Suprapubic skin (tissue), 4 donors: Measurements from ENCODE around the gene JAKMIP1. TPM values are rescaled to one million over a fixed set of nuclear protein-coding genes. Genes with fewer than 3 reads are reported as not detected.

Experiments used
- DNase-seq, 2 donors: peaks; one replicate each; pipeline ENCODE4 v3.0.0-alpha.2; 2019; ENCODE audit warnings: low spot score in 2 of 2
- H3K27ac ChIP-seq: fragments of 200-600 bp; sonication (generic); one replicate; pipeline ENCODE4 v1.5.1; 2019
- H3K27me3 ChIP-seq: fragments of 200-600 bp; sonication (generic); one replicate; pipeline ENCODE4 v1.5.1; 2019
- H3K36me3 ChIP-seq: fragments of 200-600 bp; sonication (generic); one replicate; pipeline ENCODE4 v1.5.1; 2019
- H3K4me1 ChIP-seq: fragments of 200-600 bp; sonication (generic); one replicate; pipeline ENCODE4 v1.5.1; 2019
- H3K4me3 ChIP-seq: fragments of 200-600 bp; sonication (generic); one replicate; pipeline ENCODE4 v1.5.1; 2019; ENCODE audit warnings: mild to moderate bottlenecking
- H3K9me3 ChIP-seq: fragments of 200-600 bp; sonication (generic); one replicate; pipeline ENCODE4 v1.5.1; 2019
- CTCF ChIP-seq, 2 donors: fragments of 200-600 bp in 1 of 2; fragments of 450-650 bp in 1 of 2; sonication (generic) in 1 of 2; IDR thresholded peaks; one replicate each; pipeline ENCODE4 v1.5.1; 2016 to 2019; ENCODE audit warnings: antibody characterized with exemption in 2 of 2, mild to moderate bottlenecking in 1 of 2, moderate library complexity in 1 of 2
- EP300 ChIP-seq: sonication (generic); formaldehyde crosslinking; IDR thresholded peaks from one replicate; pipeline ENCODE4 v1.6.1; 2017; ENCODE audit warnings: antibody characterized with exemption
- POLR2A ChIP-seq, 2 donors: fragments of 450-650 bp; IDR thresholded peaks; one replicate each; pipeline ENCODE4 v1.6.1; 2017; ENCODE audit warnings: antibody characterized with exemption in 2 of 2, mild to moderate bottlenecking in 2 of 2, moderate library complexity in 2 of 2
- POLR2AphosphoS5 ChIP-seq, 3 donors: sonication (generic); formaldehyde crosslinking; IDR thresholded peaks; one replicate each; pipeline ENCODE4 v1.6.1; 2017; ENCODE audit warnings: antibody characterized with exemption in 3 of 3
- WGBS: methylation state at CpG from one replicate; pipeline ENCODE4 v1.1.5; 2018; 5-methylcytosine and 5-hydroxymethylcytosine counted together
- total RNA-seq, 4 donors: library from RNA; depleted of rRNA; stranded (reverse); fragments of >200 nt; gene quantifications; one replicate each; pipeline ENCODE4 v1.1.0, GENCODE V29; 2016

The JAKMIP1 gene
- total RNA-seq, 4 donors from 2014 or later: 0.24 TPM; not detected in 3

DNA sequence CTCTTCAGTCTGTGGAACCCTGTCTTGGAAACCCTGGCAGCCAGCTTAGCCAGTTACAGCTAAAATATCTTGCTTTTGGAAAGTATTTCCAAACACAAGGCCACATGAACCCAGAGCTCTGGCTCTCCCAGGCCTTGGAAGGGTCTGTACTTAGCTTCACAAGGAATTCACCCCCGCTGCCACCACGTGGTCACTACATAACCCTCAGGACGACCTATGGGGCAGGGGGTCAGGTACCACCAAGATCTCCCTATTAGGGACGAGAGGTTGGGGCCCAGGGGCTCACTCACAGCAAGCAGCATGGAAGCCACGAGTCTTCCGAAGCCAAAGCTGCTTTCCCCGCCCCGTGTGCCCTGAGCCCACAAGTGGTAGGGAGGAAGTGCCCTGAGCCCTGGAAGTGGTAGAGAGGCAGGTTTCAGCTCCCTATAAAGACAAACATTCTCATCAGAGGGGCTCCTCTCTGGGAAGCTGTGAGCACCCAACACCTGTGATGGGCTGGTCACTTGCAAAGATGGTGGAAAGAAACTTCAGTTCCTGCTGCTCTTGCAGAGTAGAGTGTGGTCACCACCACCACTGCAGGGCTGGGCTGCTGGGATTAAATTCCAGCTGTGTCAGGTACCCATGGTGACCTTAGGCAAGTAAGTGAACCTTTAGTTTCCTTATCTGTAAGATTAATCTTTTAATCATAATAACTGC lies 4.7 kb upstream of the JAKMIP1 start:
- no peak for DNase-seq
- no peaks in the 10 kb centered on the region for H3K9me3 ChIP-seq
- H3K36me3 ChIP-seq: no peaks in the 10 kb centered on the region
- H3K4me3 ChIP-seq: no peak overlapping the region
- H3K4me1 ChIP-seq: peaks cover 8% of the 10 kb centered on the region
- TF ChIP-seq POLR2AphosphoS5 (IDR thresholded peaks at IDR 0.05) (no peak), CTCF (IDR thresholded peaks at IDR 0.05) (no peak), EP300 (no peak), POLR2A (IDR thresholded peaks at IDR 0.05) (no peak)
- WGBS: 80% methylated on average over 2 of the region's 8 CpGs
- peaks cover 34% of the 10 kb centered on the region for H3K27me3 ChIP-seq
- no peak overlapping the region for H3K27ac ChIP-seq

- peaks cover 17% of the 10 kb centered on the region for H3K4me1 ChIP-seq
- WGBS: 93% methylated on average over 3 of the region's 3 CpGs
- peaks cover 44% of the 10 kb centered on the region for H3K27me3 ChIP-seq
- no peaks in the 10 kb centered on the region for H3K9me3 ChIP-seq
- TF ChIP-seq POLR2A (IDR thresholded peaks at IDR 0.05) (no peak), EP300 (no peak), POLR2AphosphoS5 (IDR thresholded peaks at IDR 0.05) (no peak), CTCF (IDR thresholded peaks at IDR 0.05) (no peak)
- H3K36me3 ChIP-seq: no peaks in the 10 kb centered on the region
- H3K27ac ChIP-seq: no peak overlapping the region
- H3K4me3 ChIP-seq: no peak overlapping the region
- DNase-seq: no peak
These were observed 3.7 kb upstream of the JAKMIP1 start for GRCh38 chr4:6204098-6204497.

- TF ChIP-seq CTCF (IDR thresholded peaks at IDR 0.05): no peak
- TF ChIP-seq EP300: no peak
- no peak for TF ChIP-seq POLR2AphosphoS5 (IDR thresholded peaks at IDR 0.05)
- TF ChIP-seq POLR2A (IDR thresholded peaks at IDR 0.05): no peak
- H3K27me3 ChIP-seq: peaks cover 60% of the 10 kb centered on the region
- DNase-seq: no peak
- H3K9me3 ChIP-seq: no peaks in the 10 kb centered on the region
- H3K36me3 ChIP-seq: no peaks in the 10 kb centered on the region
- H3K4me1 ChIP-seq: peaks cover 21% of the 10 kb centered on the region
- H3K4me3 ChIP-seq: no peak overlapping the region
- H3K27ac ChIP-seq: no peak overlapping the region
- 71% methylated on average over 6 of the region's 7 CpGs for WGBS
These were observed 1.3 kb upstream of the JAKMIP1 start for GRCh38 chr4:6201580-6202091.

DNA sequence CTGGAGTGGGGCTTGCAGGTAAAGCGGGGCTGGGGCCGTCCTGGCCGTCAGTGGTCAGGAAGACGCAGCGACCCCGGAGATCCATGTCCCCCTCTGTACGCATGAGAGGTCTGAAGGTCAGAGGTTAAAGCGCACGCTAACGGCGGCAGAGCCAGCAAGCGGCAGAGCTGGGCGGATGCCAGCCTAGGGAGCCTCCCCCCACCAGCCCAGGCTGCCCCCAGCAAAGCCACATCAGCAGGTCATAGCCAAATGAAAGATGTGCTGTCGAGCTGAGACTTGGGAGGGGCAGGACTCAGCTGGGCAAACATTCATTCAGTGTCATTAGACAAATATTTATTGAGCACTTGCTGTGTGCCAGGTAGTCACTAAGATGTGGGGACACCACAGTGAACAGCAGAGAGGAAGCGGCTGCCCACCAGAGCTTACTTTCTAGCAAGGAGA lies 593 bp upstream of the JAKMIP1 start:
- DNase-seq: no peak
- Histone ChIP-seq H3K4me3 (peak overlapping the region; percentile 51), H3K27ac (no peak overlapping the region), H3K36me3 (no peaks in the 10 kb centered on the region), H3K4me1 (peaks cover 21% of the 10 kb centered on the region), H3K9me3 (no peaks in the 10 kb centered on the region), H3K27me3 (peaks cover 67% of the 10 kb centered on the region)
- WGBS: 50% methylated on average over 2 of the region's 15 CpGs
- TF ChIP-seq EP300 (no peak), POLR2A (IDR thresholded peaks at IDR 0.05) (no peak), CTCF (IDR thresholded peaks at IDR 0.05) (no peak), POLR2AphosphoS5 (IDR thresholded peaks at IDR 0.05) (no peak)

DNA sequence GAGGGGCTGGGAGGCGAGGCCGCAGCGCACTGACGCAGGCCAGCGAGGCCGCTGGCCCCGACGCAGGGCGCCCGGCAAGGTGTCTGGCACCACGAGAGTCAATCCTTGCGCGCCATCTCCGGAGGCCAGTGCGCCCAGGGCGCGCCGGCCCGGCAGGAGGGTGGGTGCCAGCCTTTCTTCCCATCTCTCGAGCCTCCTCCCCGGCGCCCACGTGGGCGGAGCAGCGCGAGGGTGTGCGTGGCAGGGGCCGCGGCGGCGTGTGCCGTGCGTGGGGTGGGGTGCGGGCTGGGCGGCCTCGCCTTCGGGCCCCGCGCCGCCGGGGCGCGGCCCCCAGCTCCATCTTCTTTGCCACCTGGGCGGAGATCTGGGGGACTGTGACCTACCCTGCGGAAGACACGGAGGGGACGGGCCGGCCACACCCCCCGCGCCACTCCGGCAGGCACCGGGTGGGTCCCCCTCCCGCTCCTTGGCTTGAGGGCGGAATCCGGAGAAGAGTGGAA lies 877 bp downstream of the JAKMIP1 start:
- Histone ChIP-seq H3K4me3 (peak overlapping the region; percentile 51), H3K4me1 (peaks cover 21% of the 10 kb centered on the region), H3K9me3 (no peaks in the 10 kb centered on the region), H3K27ac (no peak overlapping the region), H3K36me3 (no peaks in the 10 kb centered on the region), H3K27me3 (peaks cover 82% of the 10 kb centered on the region)
- peak in 1 of 2 donors; percentile 55 for DNase-seq
- WGBS: 4% methylated on average over 14 of the region's 55 CpGs
- no peak for TF ChIP-seq POLR2A (IDR thresholded peaks at IDR 0.05)
